Measurements from ENCODE around the gene CHAT.
A peak's percentile ranks its signal among the peaks of the same experiment; 100 is the strongest.

CHAT gene

GRCh38 chr10:49651039-49651835, 37.4 kb downstream of the CHAT start:
- Histone ChIP-seq H3K79me2 (ENCODE audit: control insufficient read depth, low read length) (no peaks in the 10 kb centered on the region), H3K9me2 (replicated peaks; ENCODE audit: control insufficient read depth, low read length) (no peaks in the 10 kb centered on the region), H3K36me3 (ENCODE audit: control insufficient read depth, low read length) (no peaks in the 10 kb centered on the region), H3K4me3 (ENCODE audit: low read length) (no peak overlapping the region), H3K27me3 (ENCODE audit: control insufficient read depth, low read length) (no peaks in the 10 kb centered on the region), H3K9me3 (ENCODE audit: control insufficient read depth, insufficient read depth, low read length) (no peaks in the 10 kb centered on the region), H4K20me1 (ENCODE audit: control insufficient read depth, insufficient read depth, low read depth, low read length) (no peaks in the 10 kb centered on the region), H3F3A (ENCODE audit: control insufficient read depth, insufficient read depth) (peaks cover 4% of the 10 kb centered on the region; the same call in 1 of the 2 replicates), H3K4me1 (ENCODE audit: control insufficient read depth, low read length) (peaks cover 53% of the 10 kb centered on the region), H3K4me2 (ENCODE audit: low read length) (0 out of 2 replicates have a peak overlapping the region, but pooled peaks have one; percentile 80), H3K27ac (ENCODE audit: low read depth, low read length) (no peak overlapping the region; the same call in 1 of the 2 replicates)
- TF ChIP-seq CTCF (IDR thresholded peaks at IDR 0.05; ENCODE audit: low read depth, low read length, poor library complexity, severe bottlenecking) (no peak), EZH2phosphoT487 (IDR thresholded peaks at IDR 0.05; ENCODE audit: borderline replicate concordance, low read length) (no peak)

GRCh38 chr10:49651917-49652316, 38.1 kb downstream of the CHAT start:
- TF ChIP-seq EZH2phosphoT487 (IDR thresholded peaks at IDR 0.05; ENCODE audit: borderline replicate concordance, low read length) (no peak), CTCF (IDR thresholded peaks at IDR 0.05; ENCODE audit: low read depth, low read length, poor library complexity, severe bottlenecking) (no peak)
- Histone ChIP-seq H3K79me2 (ENCODE audit: control insufficient read depth, low read length) (no peaks in the 10 kb centered on the region), H4K20me1 (ENCODE audit: control insufficient read depth, insufficient read depth, low read depth, low read length) (no peaks in the 10 kb centered on the region), H3K4me3 (ENCODE audit: low read length) (no peak overlapping the region), H3K36me3 (ENCODE audit: control insufficient read depth, low read length) (no peaks in the 10 kb centered on the region), H3K4me2 (ENCODE audit: low read length) (no peak overlapping the region), H3K4me1 (ENCODE audit: control insufficient read depth, low read length) (peaks cover 60% of the 10 kb centered on the region), H3K27ac (ENCODE audit: low read depth, low read length) (no peak overlapping the region), H3K9me3 (ENCODE audit: control insufficient read depth, insufficient read depth, low read length) (no peaks in the 10 kb centered on the region), H3F3A (ENCODE audit: control insufficient read depth, insufficient read depth) (peaks cover 4% of the 10 kb centered on the region; the same call in 1 of the 2 replicates), H3K27me3 (ENCODE audit: control insufficient read depth, low read length) (no peaks in the 10 kb centered on the region), H3K9me2 (replicated peaks; ENCODE audit: control insufficient read depth, low read length) (no peaks in the 10 kb centered on the region)

- H3K79me2 ChIP-seq (ENCODE audit: control insufficient read depth, low read length), result no peaks in the 10 kb centered on the region
- peaks cover 4% of the 10 kb centered on the region; the same call in 1 of the 2 replicates for H3F3A ChIP-seq (ENCODE audit: control insufficient read depth, insufficient read depth)
- H4K20me1 ChIP-seq (ENCODE audit: control insufficient read depth, insufficient read depth, low read depth, low read length), result no peaks in the 10 kb centered on the region
- TF ChIP-seq EZH2phosphoT487 (IDR thresholded peaks at IDR 0.05; ENCODE audit: borderline replicate concordance, low read length) (no peak), CTCF (IDR thresholded peaks at IDR 0.05; ENCODE audit: low read depth, low read length, poor library complexity, severe bottlenecking) (no peak)
- no peak overlapping the region for H3K4me2 ChIP-seq (ENCODE audit: low read length)
- H3K36me3 ChIP-seq (ENCODE audit: control insufficient read depth, low read length), result no peaks in the 10 kb centered on the region
- H3K27me3 ChIP-seq (ENCODE audit: control insufficient read depth, low read length), result no peaks in the 10 kb centered on the region
- no peaks in the 10 kb centered on the region for H3K9me3 ChIP-seq (ENCODE audit: control insufficient read depth, insufficient read depth, low read length)
- H3K4me1 ChIP-seq (ENCODE audit: control insufficient read depth, low read length), result peaks cover 60% of the 10 kb centered on the region
- H3K27ac ChIP-seq (ENCODE audit: low read depth, low read length), result no peak overlapping the region
- H3K9me2 ChIP-seq (replicated peaks; ENCODE audit: control insufficient read depth, low read length), result no peaks in the 10 kb centered on the region
- H3K4me3 ChIP-seq (ENCODE audit: low read length), result no peak overlapping the region
Observed at GRCh38 chr10:49652421-49653272, 38.8 kb downstream of the CHAT start.
